K562 (cell line): ENCODE measurements around the gene EXOC7.

Source experiments
- BRCA1 ChIP-seq, 2 experiments: fragments of 450-650 bp in 1 of 2; sonication (generic) in 1 of 2; formaldehyde crosslinking in 1 of 2; IDR thresholded peaks; 2 replicates each; pipeline versions ENCODE4 v1.5.0 to v1.6.1; 2017 to 2020; ENCODE audit warnings: mild to moderate bottlenecking in 1 of 2, missing genetic modification reagents in 1 of 2
- CTCF ChIP-seq, 3 experiments: IDR thresholded peaks in 2 of 3; conservative IDR thresholded peaks in 1 of 3; 2 replicates each; pipeline ENCODE4 v1.5.1; 2011 to 2012; ENCODE audit warnings: low read length in 3 of 3, mild to moderate bottlenecking in 3 of 3, control low read depth in 2 of 3, improper control_type of control experiment in 1 of 3, inconsistent platforms in 1 of 3, low read depth in 1 of 3, mixed read lengths in 1 of 3, moderate library complexity in 1 of 3; ENCODE audit not compliant: insufficient read depth in 2 of 3
- FOXM1 ChIP-seq, 2 experiments: fragments of 450-650 bp in 1 of 2; sonication (generic) in 1 of 2; formaldehyde crosslinking in 1 of 2; IDR thresholded peaks; 2 replicates each; pipeline versions ENCODE4 v1.6.1 to v1.9.0; 2017 to 2022; ENCODE audit warnings: low read depth in 2 of 2, mild to moderate bottlenecking in 2 of 2, missing genetic modification reagents in 1 of 2, moderate library complexity in 1 of 2
- GATAD2A ChIP-seq: fragments of 450-650 bp; IDR thresholded peaks from 2 replicates; pipeline ENCODE4 v1.6.1; 2017
- MCM3 ChIP-seq: fragments of 450-650 bp; IDR thresholded peaks from 2 replicates; pipeline ENCODE4 v1.6.1; 2016
- MXI1 ChIP-seq: IDR thresholded peaks from 2 replicates; pipeline ENCODE4 v1.6.1; 2011; ENCODE audit warnings: low read depth, mild to moderate bottlenecking, improper control_type of control experiment, low read length
- POLR2A ChIP-seq: fragments of 450-650 bp; conservative IDR thresholded peaks from 2 replicates; pipeline ENCODE4 v1.6.1; 2016
- TAF1 ChIP-seq: IDR thresholded peaks from 2 replicates; pipeline ENCODE4 v1.6.1; 2011; ENCODE audit warnings: mild to moderate bottlenecking, low read length, moderate library complexity; ENCODE audit not compliant: insufficient read depth, control insufficient read depth, severe bottlenecking; ENCODE audit errors: extremely low read depth
- TEAD4 ChIP-seq, 2 experiments: sonication (generic) in 1 of 2; formaldehyde crosslinking in 1 of 2; IDR thresholded peaks; 2 replicates each; pipeline versions ENCODE4 v1.6.1 to v1.8.0; 2012 to 2022; ENCODE audit warnings: borderline replicate concordance in 1 of 2, inconsistent platforms in 1 of 2, low read length in 1 of 2, mild to moderate bottlenecking in 1 of 2, missing genetic modification reagents in 1 of 2
- ZNF431 ChIP-seq: sonication (generic); formaldehyde crosslinking; IDR thresholded peaks from 2 replicates; pipeline ENCODE4 v1.8.0; 2022; ENCODE audit warnings: mild to moderate bottlenecking, missing genetic modification reagents

GRCh38 chr17:76085731-76086366 is 17.7 kb downstream of the EXOC7 start:
- TF ChIP-seq BRCA1 (IDR thresholded peaks at IDR 0.05) (no peak), BRCA1 (CRISPR knock-in tag; IDR thresholded peaks at IDR 0.05) (no peak), MCM3 (no peak), CTCF (IDR thresholded peaks at IDR 0.05 in 2 of 3, conservative IDR thresholded peaks at IDR 0.05 in 1 of 3; ENCODE audit: insufficient read depth in 2 of 3, low read depth in 1 of 3, low read length in 3 of 3) (no peak), GATAD2A (no peak), MXI1 (no peak), TEAD4 (IDR thresholded peaks at IDR 0.05; ENCODE audit: low read length) (no peak), TEAD4 (CRISPR knock-in tag; IDR thresholded peaks at IDR 0.05; ENCODE audit: borderline replicate concordance) (no peak), FOXM1 (IDR thresholded peaks at IDR 0.05; ENCODE audit: low read depth) (no peak), FOXM1 (CRISPR knock-in tag; IDR thresholded peaks at IDR 0.05; ENCODE audit: low read depth) (no peak), POLR2A (no peak), TAF1 (no peak), ZNF431 (CRISPR knock-in tag) (no peak)
